IMR-90 (cell line): Measurements from ENCODE around the gene AGPAT1. TPM values are rescaled to one million over a fixed set of nuclear protein-coding genes. Genes with fewer than 3 reads are reported as not detected.

ENCODE experiments used
- ATAC-seq: fragments of 200-7000 bp; cut with Tn5 transposase; 2 replicates; pipeline ENCODE4 v1.9.1; 2020; ENCODE audit warnings: low read depth, mild to moderate bottlenecking, moderate library complexity
- BruUV-seq: library from RNA; stranded (reverse); fragments of 400-500 nt; replicated peaks from 2 replicates; lab custom pipeline; 2021; lab: Mats Ljungman, UMichigan
- CTCF ChIA-PET: fragments of 300-600 bp; formaldehyde crosslinking; extraction: SDS; loops from one replicate; lab custom pipeline; 2021; ENCODE audit warnings: antibody characterized with exemption; lab: Yijun Ruan, JAX
- POLR2A ChIA-PET: fragments of 300-600 bp; sonication (Branson Sonifier 250); formaldehyde crosslinking; loops from one replicate; lab custom pipeline; 2022; ENCODE audit warnings: antibody characterized with exemption; ENCODE audit not compliant: unreplicated experiment; lab: Charles Lee
- DNase-seq: peaks from one replicate; pipeline ENCODE4 v3.0.0; 2013
- H2AFZ ChIP-seq: replicated peaks from 2 replicates; pipeline ENCODE3; 2013; ENCODE audit warnings: low read length, mild to moderate bottlenecking; ENCODE audit not compliant: poor library complexity
- H2AK5ac ChIP-seq: 2 replicates; pipeline ENCODE4 v1.6.1; 2013; ENCODE audit warnings: low read depth, low read length, inconsistent platforms
- H2AK9ac ChIP-seq: replicated peaks from 2 replicates; pipeline ENCODE3; 2013; ENCODE audit warnings: mild to moderate bottlenecking, low read depth, low read length, moderate library complexity; ENCODE audit not compliant: poor library complexity
- H2BK120ac ChIP-seq: 2 replicates; pipeline ENCODE4 v1.6.1; 2013; ENCODE audit warnings: low read depth, low read length, inconsistent platforms
- H2BK15ac ChIP-seq: 3 replicates; pipeline ENCODE4 v1.6.1; 2013; ENCODE audit warnings: low read depth, low read length, inconsistent platforms
- H2BK20ac ChIP-seq: 2 replicates; pipeline ENCODE4 v1.6.1; 2013; ENCODE audit warnings: low read depth, mild to moderate bottlenecking, inconsistent platforms, low read length, moderate library complexity
- H2BK5ac ChIP-seq: 2 replicates; pipeline ENCODE4 v1.6.1; 2013; ENCODE audit warnings: mild to moderate bottlenecking, low read depth, low read length, inconsistent platforms; ENCODE audit not compliant: poor library complexity, severe bottlenecking
- H3K14ac ChIP-seq: replicated peaks from 2 replicates; pipeline ENCODE4 v1.6.1; 2013; ENCODE audit warnings: low read depth, low read length, inconsistent platforms
- H3K18ac ChIP-seq: 2 replicates; pipeline ENCODE4 v1.6.1; 2013; ENCODE audit warnings: low read depth, low read length, control low read depth
- H3K23ac ChIP-seq: 2 replicates; pipeline ENCODE4 v1.6.1; 2013; ENCODE audit warnings: low read depth, low read length, inconsistent platforms
- H3K27ac ChIP-seq: 2 replicates; pipeline ENCODE4 v1.5.1; 2013; ENCODE audit warnings: mild to moderate bottlenecking, control low read depth, low read length; ENCODE audit not compliant: insufficient read depth
- H3K27me3 ChIP-seq: 2 replicates; pipeline ENCODE4 v1.6.1; 2013; ENCODE audit warnings: low read length; ENCODE audit not compliant: control insufficient read depth, insufficient read depth
- H3K36me3 ChIP-seq: 2 replicates; pipeline ENCODE4 v1.6.1; 2013; ENCODE audit warnings: low read length, mixed read lengths; ENCODE audit not compliant: control insufficient read depth, insufficient read depth
- H3K4ac ChIP-seq: 2 replicates; pipeline ENCODE4 v1.6.1; 2013; ENCODE audit warnings: low read depth, low read length, inconsistent platforms
- H3K4me1 ChIP-seq: 2 replicates; pipeline ENCODE4 v1.6.1; 2013; ENCODE audit warnings: low read length, mixed read lengths; ENCODE audit not compliant: control insufficient read depth, insufficient read depth
- H3K4me2 ChIP-seq: 2 replicates; pipeline ENCODE4 v1.6.1; 2013; ENCODE audit warnings: low read depth, mild to moderate bottlenecking, control low read depth, low read length, moderate library complexity
- H3K4me3 ChIP-seq: 2 replicates; pipeline ENCODE4 v1.5.1; 2013; ENCODE audit warnings: low read depth, mild to moderate bottlenecking, control low read depth, low read length, moderate library complexity; ENCODE audit not compliant: insufficient read depth
- H3K56ac ChIP-seq: 2 replicates; pipeline ENCODE4 v1.6.1; 2013; ENCODE audit warnings: low read length, inconsistent platforms; ENCODE audit not compliant: insufficient read depth; ENCODE audit errors: extremely low read depth
- H3K79me1 ChIP-seq, 2 experiments: 2 replicates each; pipeline ENCODE4 v1.6.1; 2013; ENCODE audit warnings: low read length in 2 of 2, inconsistent platforms in 1 of 2, low read depth in 1 of 2
- H3K9ac ChIP-seq: 2 replicates; pipeline ENCODE4 v1.6.1; 2013; ENCODE audit warnings: low read depth, low read length, control low read depth
- H3K9me1 ChIP-seq: 2 replicates; pipeline ENCODE4 v1.6.1; 2013; ENCODE audit warnings: low read length, inconsistent platforms; ENCODE audit not compliant: insufficient read depth
- H3K9me3 ChIP-seq: 2 replicates; pipeline ENCODE4 v1.6.1; 2013; ENCODE audit warnings: low read length; ENCODE audit not compliant: control insufficient read depth, insufficient read depth
- H4K20me1 ChIP-seq: 2 replicates; pipeline ENCODE4 v1.6.1; 2013; ENCODE audit warnings: low read length, inconsistent platforms; ENCODE audit not compliant: insufficient read depth
- H4K5ac ChIP-seq: 2 replicates; pipeline ENCODE4 v1.6.1; 2013; ENCODE audit warnings: mild to moderate bottlenecking, low read depth, low read length, control low read depth
- H4K8ac ChIP-seq, 2 experiments: 2 replicates each; pipeline ENCODE4 v1.6.1; 2013; ENCODE audit warnings: low read depth in 2 of 2, low read length in 2 of 2, control low read depth in 1 of 2, inconsistent platforms in 1 of 2
- H4K91ac ChIP-seq: 2 replicates; pipeline ENCODE4 v1.6.1; 2013; ENCODE audit warnings: low read depth, low read length, inconsistent platforms; ENCODE audit not compliant: insufficient read depth
- CHD1 ChIP-seq: IDR thresholded peaks from 2 replicates; pipeline ENCODE4 v1.6.1; 2012; ENCODE audit warnings: low read depth, low read length, improper control_type of control experiment
- FOS ChIP-seq: fragments of 150-350 bp; IDR thresholded peaks from 2 replicates; pipeline ENCODE4 v1.6.1; 2016; ENCODE audit warnings: low read depth, low read length
- POLR2A ChIP-seq: IDR thresholded peaks from 2 replicates; pipeline ENCODE4 v1.6.1; 2012; ENCODE audit warnings: mild to moderate bottlenecking, low read depth, low read length
- RAD21 ChIP-seq: IDR thresholded peaks from 2 replicates; pipeline ENCODE4 v1.6.1; 2012; ENCODE audit warnings: low read length, improper control_type of control experiment
- RCOR1 ChIP-seq: IDR thresholded peaks from 2 replicates; pipeline ENCODE4 v1.6.1; 2012; ENCODE audit warnings: mild to moderate bottlenecking, low read length, improper control_type of control experiment; ENCODE audit not compliant: insufficient replicate concordance
- WGBS, 2 experiments: methylation state at CpG; one replicate each; pipeline versions ENCODE4 v1.1.5 to v1.1.7; 2013; ENCODE audit warnings: missing lambda C conversion rate in 2 of 2; ENCODE audit not compliant: insufficient read length in 1 of 2; ENCODE audit errors: extremely low coverage in 2 of 2; 5-methylcytosine and 5-hydroxymethylcytosine counted together
- dilution Hi-C: fragments of 300-500 bp; cut with HindIII; formaldehyde crosslinking; loops from one replicate; pipeline ENCODE4 v1.14.3; 2018; ENCODE audit warnings: low sequenced_read_pairs; ENCODE audit not compliant: unreplicated experiment
- in situ Hi-C: fragments of 300-500 bp; cut with MboI; formaldehyde crosslinking; loops from 3 replicates; pipeline ENCODE4 v1.14.3; 2019; ENCODE audit warnings: low sequenced_read_pairs, inconsistent platforms, mixed read lengths
- intact Hi-C: fragments of 100-400 bp; cut with micrococcal nuclease; formaldehyde crosslinking; loops from 2 replicates; pipeline ENCODE4 v1.10.0; 2022
- polyA plus RNA-seq, 3 experiments: library from polyadenylated mRNA; depleted of rRNA; stranded (reverse); fragments of >200 nt; gene quantifications; 2 replicates each; pipeline ENCODE4 v1.2.3, GENCODE V29; 2012; ENCODE audit warnings: low replicate concordance in 1 of 3
- total RNA-seq: library from RNA; depleted of rRNA; stranded (reverse); fragments of >200 nt; gene quantifications from 2 replicates; pipeline ENCODE4 v1.2.3, GENCODE V29; 2012
- TF ChIP-seq, protein P1 (sequence below): fragments of 150-350 bp; IDR thresholded peaks from 2 replicates; pipeline ENCODE4 v1.6.1; 2017; ENCODE audit warnings: mild to moderate bottlenecking, antibody characterized with exemption, low read length, low read depth
- TF ChIP-seq, protein P2 (sequence below): conservative IDR thresholded peaks from 2 replicates; pipeline ENCODE4 v1.5.1; 2012; ENCODE audit warnings: mild to moderate bottlenecking, low read depth, low read length, improper control_type of control experiment

The AGPAT1 gene
- total and polyA plus RNA-seq, 2 of the 4 experiments (the other 2 are of a cell fraction), result 27.2 to 116 TPM

DNA sequence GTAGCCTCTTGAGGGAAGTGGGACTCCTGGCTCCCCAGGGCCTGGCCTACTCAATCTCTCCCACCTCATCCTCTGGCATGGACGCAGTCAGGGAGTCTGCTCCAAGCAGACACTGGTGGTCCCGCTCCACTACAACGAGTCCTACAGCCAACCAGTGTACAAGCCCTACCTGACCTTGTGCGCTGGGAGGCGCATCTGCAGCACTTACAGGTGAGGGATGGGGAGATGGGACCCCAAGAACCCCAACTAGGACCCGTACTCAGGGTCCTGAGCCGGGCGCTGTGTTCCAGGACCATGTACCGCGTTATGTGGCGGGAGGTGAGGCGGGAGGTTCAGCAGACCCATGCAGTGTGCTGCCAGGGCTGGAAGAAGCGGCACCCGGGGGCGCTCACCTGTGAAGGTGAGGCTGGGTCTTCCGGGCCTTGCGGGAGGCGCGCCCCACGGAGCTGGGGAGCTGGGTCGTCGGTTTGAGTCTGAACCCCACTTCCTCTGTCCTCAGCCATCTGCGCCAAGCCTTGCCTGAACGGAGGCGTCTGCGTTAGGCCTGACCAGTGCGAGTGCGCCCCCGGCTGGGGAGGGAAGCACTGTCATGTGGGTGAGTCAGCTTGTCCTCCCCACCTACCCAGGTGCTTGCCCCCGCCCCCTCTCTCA, 9.3 kb downstream of the AGPAT1 start:
- H3K9me3 ChIP-seq, result no peaks in the 10 kb centered on the region
- no peak overlapping the region for H3K14ac ChIP-seq
- peak overlapping the region; percentile 61 for H2AFZ ChIP-seq
- H4K91ac ChIP-seq, result no peak overlapping the region
- no peak overlapping the region for H2BK5ac ChIP-seq
- H3K23ac ChIP-seq, result no peak overlapping the region
- no peak overlapping the region for H2BK15ac ChIP-seq
- POLR2A ChIA-PET, result no interaction called here
- TF ChIP-seq POLR2A (no peak), FOS (no peak), RCOR1 (no peak), CHD1 (no peak), RAD21 (peak; percentile 17; the same call in 1 of the 2 replicates)
- TF ChIP-seq, protein P1, sequence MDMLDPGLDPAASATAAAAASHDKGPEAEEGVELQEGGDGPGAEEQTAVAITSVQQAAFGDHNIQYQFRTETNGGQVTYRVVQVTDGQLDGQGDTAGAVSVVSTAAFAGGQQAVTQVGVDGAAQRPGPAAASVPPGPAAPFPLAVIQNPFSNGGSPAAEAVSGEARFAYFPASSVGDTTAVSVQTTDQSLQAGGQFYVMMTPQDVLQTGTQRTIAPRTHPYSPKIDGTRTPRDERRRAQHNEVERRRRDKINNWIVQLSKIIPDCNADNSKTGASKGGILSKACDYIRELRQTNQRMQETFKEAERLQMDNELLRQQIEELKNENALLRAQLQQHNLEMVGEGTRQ, result no peak
- TF ChIP-seq, protein P2, sequence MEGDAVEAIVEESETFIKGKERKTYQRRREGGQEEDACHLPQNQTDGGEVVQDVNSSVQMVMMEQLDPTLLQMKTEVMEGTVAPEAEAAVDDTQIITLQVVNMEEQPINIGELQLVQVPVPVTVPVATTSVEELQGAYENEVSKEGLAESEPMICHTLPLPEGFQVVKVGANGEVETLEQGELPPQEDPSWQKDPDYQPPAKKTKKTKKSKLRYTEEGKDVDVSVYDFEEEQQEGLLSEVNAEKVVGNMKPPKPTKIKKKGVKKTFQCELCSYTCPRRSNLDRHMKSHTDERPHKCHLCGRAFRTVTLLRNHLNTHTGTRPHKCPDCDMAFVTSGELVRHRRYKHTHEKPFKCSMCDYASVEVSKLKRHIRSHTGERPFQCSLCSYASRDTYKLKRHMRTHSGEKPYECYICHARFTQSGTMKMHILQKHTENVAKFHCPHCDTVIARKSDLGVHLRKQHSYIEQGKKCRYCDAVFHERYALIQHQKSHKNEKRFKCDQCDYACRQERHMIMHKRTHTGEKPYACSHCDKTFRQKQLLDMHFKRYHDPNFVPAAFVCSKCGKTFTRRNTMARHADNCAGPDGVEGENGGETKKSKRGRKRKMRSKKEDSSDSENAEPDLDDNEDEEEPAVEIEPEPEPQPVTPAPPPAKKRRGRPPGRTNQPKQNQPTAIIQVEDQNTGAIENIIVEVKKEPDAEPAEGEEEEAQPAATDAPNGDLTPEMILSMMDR, result 0 out of 2 replicates have a peak, but pooled peaks have one; percentile 7
- H3K36me3 ChIP-seq, result peaks cover 63% of the 10 kb centered on the region
- no peak overlapping the region for H2BK20ac ChIP-seq
- no peak overlapping the region for H3K4me2 ChIP-seq
- peaks cover 9% of the 10 kb centered on the region for H3K9me1 ChIP-seq
- CTCF ChIA-PET, result no interaction called here
- no peak overlapping the region for H3K18ac ChIP-seq
- WGBS, 2 experiments, result 90% methylated on average over 10 of the region's 30 CpGs; no CpG with 5 or more reads in 1 of the 2 experiments
- no TSS peak for BruUV-seq
- no peak overlapping the region for H2BK120ac ChIP-seq
- H3K79me1 ChIP-seq, result peaks cover 0 to 18% of the 10 kb centered on the region in 2 experiments; a peak in 2 of 4 replicates
- DNase-seq, result no peak
- no peak overlapping the region for H3K4ac ChIP-seq
- H4K8ac ChIP-seq, result no peak overlapping the region
- ATAC-seq, result no peak
- H4K20me1 ChIP-seq, result no peaks in the 10 kb centered on the region
- H3K4me3 ChIP-seq, result no peak overlapping the region
- dilution Hi-C loops (no loop called here), in situ Hi-C loops (no loop called here), intact Hi-C loops (no loop called here)
- H3K27ac ChIP-seq, result no peak overlapping the region
- no peak overlapping the region for H2AK5ac ChIP-seq
- no peak overlapping the region for H4K5ac ChIP-seq
- H3K9ac ChIP-seq, result no peak overlapping the region
- peak overlapping the region; percentile 72 for H2AK9ac ChIP-seq
- no peak overlapping the region for H3K56ac ChIP-seq
- H3K4me1 ChIP-seq, result peaks cover 3% of the 10 kb centered on the region; the same call in 1 of the 2 replicates
- no peaks in the 10 kb centered on the region for H3K27me3 ChIP-seq
